Nephron progenitor cell (in vitro differentiated cells): ENCODE measurements around the gene ALDH3B2.
A peak's percentile ranks its signal among the peaks of the same experiment; 100 is the strongest.
"Not testable (repeated sequence)": the region's sequence is repeated elsewhere in the genome, so short reads cannot be mapped to it uniquely, and the experiment has no call there.

Source experiments
- DNase-seq: peaks from one replicate; pipeline ENCODE4 v3.0.0; 2021
- H3K27ac Mint-ChIP-seq: 2 replicates; pipeline ENCODE4 v1.8.0; 2021; ENCODE audit warnings: mild to moderate bottlenecking, moderate library complexity, mixed read lengths
- H3K27me3 Mint-ChIP-seq: 2 replicates; pipeline ENCODE4 v1.8.0; 2021; ENCODE audit warnings: mild to moderate bottlenecking, low read depth, mixed read lengths; ENCODE audit not compliant: poor library complexity
- H3K36me3 Mint-ChIP-seq: 2 replicates; pipeline ENCODE4 v1.8.0; 2021; ENCODE audit warnings: low read depth, mixed read lengths
- H3K4me1 Mint-ChIP-seq: 2 replicates; pipeline ENCODE4 v1.8.0; 2021; ENCODE audit warnings: mixed read lengths
- H3K4me3 Mint-ChIP-seq: 2 replicates; pipeline ENCODE4 v1.8.0; 2021; ENCODE audit warnings: mild to moderate bottlenecking, moderate library complexity, mixed read lengths
- H3K9me3 Mint-ChIP-seq: 2 replicates; pipeline ENCODE4 v1.8.0; 2021; ENCODE audit warnings: mild to moderate bottlenecking, moderate library complexity, mixed read lengths
- TF ChIP-seq, protein P1 (sequence below): fragments of 200-600 bp; sonication (generic); IDR thresholded peaks from 2 replicates; pipeline ENCODE4 v1.5.0; 2021; ENCODE audit warnings: antibody characterized with exemption

Gene ALDH3B2, protein sequence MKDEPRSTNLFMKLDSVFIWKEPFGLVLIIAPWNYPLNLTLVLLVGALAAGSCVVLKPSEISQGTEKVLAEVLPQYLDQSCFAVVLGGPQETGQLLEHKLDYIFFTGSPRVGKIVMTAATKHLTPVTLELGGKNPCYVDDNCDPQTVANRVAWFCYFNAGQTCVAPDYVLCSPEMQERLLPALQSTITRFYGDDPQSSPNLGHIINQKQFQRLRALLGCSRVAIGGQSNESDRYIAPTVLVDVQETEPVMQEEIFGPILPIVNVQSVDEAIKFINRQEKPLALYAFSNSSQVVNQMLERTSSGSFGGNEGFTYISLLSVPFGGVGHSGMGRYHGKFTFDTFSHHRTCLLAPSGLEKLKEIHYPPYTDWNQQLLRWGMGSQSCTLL

DNA sequence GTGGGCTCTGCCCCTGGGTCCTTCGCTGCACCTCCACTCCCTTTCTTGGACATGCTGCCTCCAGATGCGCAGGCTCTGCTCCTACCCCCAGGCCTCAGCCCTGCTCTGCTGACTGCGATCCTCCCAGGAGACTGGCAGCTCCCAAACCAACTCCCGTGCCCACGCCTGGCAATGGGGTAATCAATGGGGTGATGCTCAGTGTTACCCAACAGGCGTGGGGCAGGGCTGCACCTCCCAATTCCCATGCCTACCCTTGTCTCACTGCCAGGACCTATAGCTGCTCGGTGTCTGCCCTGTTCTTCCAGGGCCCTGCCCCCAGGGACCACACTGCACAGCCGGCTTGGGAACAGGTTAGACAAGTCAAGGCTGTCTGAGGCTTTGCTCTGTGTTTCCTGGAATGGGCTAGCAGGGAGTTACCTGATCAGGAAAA is at the start of gene ALDH3B2:
ALDH3B2 (minus strand) TSS at position 182 of the 430 bp plus-strand sequence. CDS start 7,688 bp downstream, outside the sequence.
- peaks cover 21% of the 10 kb centered on the region for H3K9me3 Mint-ChIP-seq
- peak within 1 kb of the TSS; percentile 14 for H3K27ac Mint-ChIP-seq
- H3K27me3 Mint-ChIP-seq: peaks cover 26% of the 10 kb centered on the region
- H3K4me3 Mint-ChIP-seq: no peak within 1 kb of the TSS
- no peaks in the 10 kb centered on the region for H3K36me3 Mint-ChIP-seq
- DNase-seq: no peak
- TF ChIP-seq, protein P1, sequence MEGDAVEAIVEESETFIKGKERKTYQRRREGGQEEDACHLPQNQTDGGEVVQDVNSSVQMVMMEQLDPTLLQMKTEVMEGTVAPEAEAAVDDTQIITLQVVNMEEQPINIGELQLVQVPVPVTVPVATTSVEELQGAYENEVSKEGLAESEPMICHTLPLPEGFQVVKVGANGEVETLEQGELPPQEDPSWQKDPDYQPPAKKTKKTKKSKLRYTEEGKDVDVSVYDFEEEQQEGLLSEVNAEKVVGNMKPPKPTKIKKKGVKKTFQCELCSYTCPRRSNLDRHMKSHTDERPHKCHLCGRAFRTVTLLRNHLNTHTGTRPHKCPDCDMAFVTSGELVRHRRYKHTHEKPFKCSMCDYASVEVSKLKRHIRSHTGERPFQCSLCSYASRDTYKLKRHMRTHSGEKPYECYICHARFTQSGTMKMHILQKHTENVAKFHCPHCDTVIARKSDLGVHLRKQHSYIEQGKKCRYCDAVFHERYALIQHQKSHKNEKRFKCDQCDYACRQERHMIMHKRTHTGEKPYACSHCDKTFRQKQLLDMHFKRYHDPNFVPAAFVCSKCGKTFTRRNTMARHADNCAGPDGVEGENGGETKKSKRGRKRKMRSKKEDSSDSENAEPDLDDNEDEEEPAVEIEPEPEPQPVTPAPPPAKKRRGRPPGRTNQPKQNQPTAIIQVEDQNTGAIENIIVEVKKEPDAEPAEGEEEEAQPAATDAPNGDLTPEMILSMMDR: no peak
- H3K4me1 Mint-ChIP-seq: no peaks in the 10 kb centered on the region

DNA sequence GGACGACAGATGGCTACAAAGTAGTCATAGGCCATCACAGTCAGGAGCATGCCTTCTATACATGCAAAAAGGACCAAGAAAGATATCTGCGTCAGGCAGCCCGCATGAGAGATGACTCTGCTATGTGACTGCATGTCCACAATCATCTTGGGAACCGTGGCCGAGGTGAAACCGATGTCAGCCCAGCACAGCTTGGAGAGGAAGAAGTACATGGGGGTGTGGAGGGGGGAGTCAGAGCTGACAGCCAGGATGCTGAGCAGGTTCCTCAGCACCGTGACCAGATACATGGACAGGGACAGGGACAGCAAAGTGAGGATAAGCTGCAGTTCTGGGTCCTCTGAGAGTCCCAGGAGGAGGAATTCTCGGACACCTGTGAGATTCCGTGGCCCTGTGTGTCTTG is 48.6 kb upstream of the ALDH3B2 start:
- H3K4me3 Mint-ChIP-seq, H3K27ac Mint-ChIP-seq, DNase-seq, H3K9me3 Mint-ChIP-seq, H3K36me3 Mint-ChIP-seq, H3K4me1 Mint-ChIP-seq: not testable (repeated sequence)
- H3K27me3 Mint-ChIP-seq: peaks cover 54% of the 10 kb centered on the region

DNA sequence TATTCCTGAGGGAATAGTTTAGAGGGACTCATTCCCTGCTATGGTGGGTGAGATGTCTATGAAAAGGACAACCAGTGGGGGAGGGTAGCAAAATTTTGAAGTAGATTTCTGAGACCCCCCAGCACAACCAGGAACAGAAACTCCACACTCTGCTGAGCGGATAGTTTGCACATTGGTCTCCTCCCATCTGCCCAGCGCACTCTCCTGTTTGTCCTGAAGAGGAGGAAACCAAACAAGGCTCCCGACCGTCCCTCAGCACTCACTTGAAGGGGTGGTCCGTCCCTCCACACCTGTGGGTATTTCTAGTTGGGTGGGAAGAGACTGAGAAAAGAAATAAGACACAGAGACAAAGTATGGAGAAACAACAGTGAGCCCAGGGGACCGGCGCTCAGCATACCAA is 41.8 kb upstream of the ALDH3B2 start:
- not testable (repeated sequence) for H3K4me3 Mint-ChIP-seq, DNase-seq, H3K4me1 Mint-ChIP-seq, H3K27ac Mint-ChIP-seq, H3K36me3 Mint-ChIP-seq, H3K9me3 Mint-ChIP-seq
- peaks cover 58% of the 10 kb centered on the region for H3K27me3 Mint-ChIP-seq

DNA sequence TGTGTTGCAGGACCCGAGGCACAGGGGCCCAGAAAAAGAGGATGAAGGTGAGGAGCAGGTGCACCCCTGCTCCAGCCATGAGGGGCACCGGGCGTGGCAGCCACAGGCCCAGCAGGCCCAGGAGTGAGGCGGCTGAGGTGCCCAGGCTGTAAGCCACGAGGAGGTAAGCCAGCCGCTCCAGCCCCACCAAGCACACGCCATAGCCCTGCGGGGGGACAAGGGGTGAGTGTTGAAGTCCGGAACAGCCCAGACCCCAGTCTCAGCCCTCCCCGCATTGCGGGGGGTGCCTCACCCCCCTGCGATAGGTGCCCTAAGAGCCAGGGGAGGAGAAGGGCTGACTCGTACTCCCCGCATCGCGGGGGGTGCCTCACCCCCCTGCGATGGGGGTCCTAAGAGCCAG is 41.4 kb upstream of the ALDH3B2 start:
- not testable (repeated sequence) for H3K27ac Mint-ChIP-seq, H3K9me3 Mint-ChIP-seq, H3K36me3 Mint-ChIP-seq, H3K4me1 Mint-ChIP-seq, DNase-seq, H3K4me3 Mint-ChIP-seq
- H3K27me3 Mint-ChIP-seq: peaks cover 61% of the 10 kb centered on the region

DNA sequence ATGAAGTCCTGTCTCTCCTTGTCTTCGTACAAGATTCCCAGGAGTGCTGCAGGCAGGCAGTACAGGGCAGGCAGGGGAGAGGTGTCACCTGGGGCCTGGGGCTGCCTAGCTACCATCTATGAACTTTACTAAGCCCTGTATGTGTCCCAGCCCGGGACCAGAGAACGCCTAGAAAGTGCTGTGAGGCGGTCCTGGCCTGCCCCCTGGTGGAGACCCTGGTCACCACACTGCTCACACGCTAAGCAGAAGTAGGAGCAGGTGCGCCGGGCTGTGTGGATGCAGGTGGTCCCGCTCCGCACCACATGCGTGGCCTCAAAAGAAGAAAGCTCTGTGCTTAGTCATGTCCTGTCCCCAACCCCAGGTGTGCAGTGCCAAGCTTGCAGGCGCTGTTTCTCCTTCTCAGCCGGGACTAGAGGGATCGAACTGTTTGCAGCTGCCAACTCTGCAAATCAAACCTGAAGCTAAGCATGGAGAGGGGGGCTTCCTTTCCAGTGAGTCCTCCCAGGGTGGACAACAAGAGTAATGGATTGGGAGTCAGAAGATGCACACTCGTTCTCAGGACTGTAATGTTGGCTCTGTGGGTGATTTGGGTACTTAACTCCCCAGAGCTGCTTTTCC is 39.6 kb upstream of the ALDH3B2 start:
- H3K4me1 Mint-ChIP-seq, H3K4me3 Mint-ChIP-seq, H3K27ac Mint-ChIP-seq, H3K36me3 Mint-ChIP-seq, H3K9me3 Mint-ChIP-seq: not testable (repeated sequence)
- peak; percentile 63 for DNase-seq
- peaks cover 65% of the 10 kb centered on the region for H3K27me3 Mint-ChIP-seq
- TF ChIP-seq, protein P1: peak; percentile 29

DNA sequence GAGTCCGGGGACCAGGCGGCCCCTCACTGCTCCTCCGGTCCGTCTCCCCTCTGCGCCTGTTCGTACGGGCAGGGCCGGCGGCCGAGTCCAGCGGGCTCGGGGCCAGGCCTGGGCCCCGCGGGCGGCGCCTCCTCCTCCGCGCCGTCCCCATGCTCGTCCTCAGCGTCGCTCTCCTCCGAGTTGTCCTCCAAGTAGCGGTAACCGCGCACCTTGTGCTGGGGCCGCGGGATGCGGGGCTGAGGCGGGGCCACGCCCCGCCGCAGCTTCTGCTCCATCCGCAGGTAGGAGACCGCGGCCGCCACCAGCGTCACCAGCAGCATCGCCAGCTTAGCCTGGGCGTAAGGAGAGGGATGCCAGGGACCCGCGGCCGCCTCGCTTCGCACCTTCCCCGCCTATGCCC is 37.3 kb upstream of the ALDH3B2 start:
- DNase-seq: peak; percentile 20
- H3K36me3 Mint-ChIP-seq, H3K4me3 Mint-ChIP-seq, H3K27ac Mint-ChIP-seq, H3K4me1 Mint-ChIP-seq, H3K9me3 Mint-ChIP-seq: not testable (repeated sequence)
- H3K27me3 Mint-ChIP-seq: peaks cover 63% of the 10 kb centered on the region

DNA sequence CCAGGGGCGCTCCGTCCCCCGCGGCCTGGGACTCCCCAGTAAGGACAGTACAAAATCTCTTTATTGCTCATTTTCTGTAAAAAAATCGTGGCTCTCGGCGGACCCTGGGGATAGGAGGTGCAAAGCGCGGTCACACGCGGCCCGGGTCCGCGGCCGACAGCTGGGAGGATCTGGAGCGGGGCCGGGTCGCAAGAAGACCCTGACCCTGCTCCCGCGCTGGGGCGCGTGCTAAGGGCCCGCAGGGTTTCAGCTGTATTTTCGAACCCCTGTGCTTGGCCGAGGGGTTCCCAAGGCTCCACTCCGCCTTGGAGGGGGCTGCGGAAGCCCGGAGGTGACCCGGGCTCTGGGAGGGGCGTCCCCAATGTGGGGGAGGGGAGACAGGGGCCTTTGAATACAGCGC is 36.8 kb upstream of the ALDH3B2 start:
- H3K4me3 Mint-ChIP-seq: peak overlapping the region; percentile 69
- peak; percentile 27 for DNase-seq
- not testable (repeated sequence) for H3K4me1 Mint-ChIP-seq, H3K27ac Mint-ChIP-seq, H3K9me3 Mint-ChIP-seq, H3K36me3 Mint-ChIP-seq
- peaks cover 60% of the 10 kb centered on the region for H3K27me3 Mint-ChIP-seq

DNA sequence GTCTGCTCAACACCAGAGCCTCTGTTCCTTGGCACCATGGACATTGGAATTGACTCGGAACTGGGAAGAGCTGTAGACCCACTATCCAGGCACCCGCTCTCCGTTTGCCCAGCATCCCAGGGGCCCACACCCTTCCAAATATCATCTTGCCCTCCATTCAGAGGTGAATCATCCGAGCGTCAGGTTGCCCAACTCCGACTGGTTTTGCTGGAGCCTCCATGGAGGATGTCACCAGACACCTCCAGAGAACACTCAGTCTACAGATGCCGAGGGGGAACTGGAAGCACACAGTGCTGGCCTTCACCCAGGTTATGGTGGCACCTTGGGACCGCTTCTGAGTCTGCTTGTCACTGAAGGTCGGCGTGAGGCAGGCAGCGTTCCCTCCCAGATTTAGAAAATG is 35.4 kb upstream of the ALDH3B2 start:
- H3K36me3 Mint-ChIP-seq, H3K27ac Mint-ChIP-seq, H3K4me3 Mint-ChIP-seq, DNase-seq, H3K4me1 Mint-ChIP-seq, H3K9me3 Mint-ChIP-seq: not testable (repeated sequence)
- H3K27me3 Mint-ChIP-seq: peaks cover 56% of the 10 kb centered on the region

DNA sequence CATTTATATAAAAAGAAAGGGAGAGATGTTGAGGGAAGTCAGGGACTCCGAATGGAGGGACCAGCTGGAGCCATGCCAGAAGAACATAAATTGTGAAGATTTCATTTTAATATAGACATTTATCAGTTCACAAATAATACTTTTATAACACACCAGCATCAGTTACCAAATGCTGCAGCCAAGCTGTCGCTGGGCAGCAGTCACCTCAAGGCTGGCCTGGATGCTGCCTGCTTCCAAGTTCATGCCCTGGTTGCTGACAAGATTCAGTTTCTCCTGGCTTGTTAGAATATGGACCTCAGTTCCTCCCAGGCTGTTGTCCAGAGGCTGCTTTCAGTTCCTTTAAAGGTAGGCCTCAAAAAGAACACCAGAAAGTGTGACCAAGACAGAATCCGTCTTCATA is 30.8 kb upstream of the ALDH3B2 start:
- Mint-ChIP-seq H3K4me1 (peaks cover 18% of the 10 kb centered on the region), H3K9me3 (peaks cover 4% of the 10 kb centered on the region), H3K4me3 (no peak overlapping the region), H3K27ac (no peak overlapping the region), H3K36me3 (no peaks in the 10 kb centered on the region), H3K27me3 (peaks cover 35% of the 10 kb centered on the region)
- DNase-seq: no peak
- TF ChIP-seq, protein P1: no peak
